Upper lobe of right lung (tissue), 1 donor: ENCODE measurements around the gene CCL1. TPM values are rescaled to one million over a fixed set of nuclear protein-coding genes. Genes with fewer than 3 reads are reported as not detected.
"Not testable (repeated sequence)": the region's sequence is repeated elsewhere in the genome, so short reads cannot be mapped to it uniquely, and the experiment has no call there.

Experiments
- ATAC-seq: fragments of 200-7000 bp; cut with Tn5 transposase; one replicate; pipeline ENCODE4 v1.9.1; 2020; ENCODE audit warnings: mild to moderate bottlenecking, moderate library complexity
- DNase-seq: peaks from one replicate; pipeline ENCODE4 v3.0.0-alpha.2; 2020
- H3K27ac ChIP-seq: fragments of 200-600 bp; one replicate; pipeline ENCODE4 v1.8.0; 2022
- H3K27me3 ChIP-seq: fragments of 200-600 bp; one replicate; pipeline ENCODE4 v1.8.0; 2022; ENCODE audit warnings: mild to moderate bottlenecking
- H3K36me3 ChIP-seq: fragments of 200-600 bp; one replicate; pipeline ENCODE4 v1.8.0; 2022
- H3K4me1 ChIP-seq: fragments of 200-600 bp; one replicate; pipeline ENCODE4 v1.8.0; 2022
- H3K4me3 ChIP-seq: fragments of 200-600 bp; one replicate; pipeline ENCODE4 v1.8.0; 2022; ENCODE audit warnings: mild to moderate bottlenecking
- H3K9me3 ChIP-seq: fragments of 200-600 bp; one replicate; pipeline ENCODE4 v1.8.0; 2022
- CTCF ChIP-seq: fragments of 200-600 bp; IDR thresholded peaks from one replicate; pipeline ENCODE4 v1.8.0; 2022; ENCODE audit warnings: antibody characterized with exemption
- intact Hi-C: fragments of 100-400 bp; cut with DNase I; formaldehyde crosslinking; loops from one replicate; pipeline ENCODE4 v1.11.0; 2022
- total RNA-seq: library from RNA; stranded (reverse); fragmentation: NEBNext Ultra II Directional; extraction: Animal tissue kit (Norgen Biotek cat#: 25700); gene quantifications from one replicate; pipeline ENCODE4 v1.2.1, GENCODE V29; 2021
- donor health status: DM: no; HTN: yes; CAD: no; lungs with severe emphysema.

Gene CCL1
- total RNA-seq, 1 donor from 2014 or later = not detected

- ATAC-seq (no peak), DNase-seq (no peak)
- Histone ChIP-seq H3K9me3 (no peaks in the 10 kb centered on the region), H3K4me1 (no peaks in the 10 kb centered on the region), H3K36me3 (no peaks in the 10 kb centered on the region), H3K4me3 (no peak overlapping the region), H3K27me3 (peaks cover 5% of the 10 kb centered on the region), H3K27ac (no peak overlapping the region)
- TF ChIP-seq CTCF = no peak
- intact Hi-C loops = no loop called here
These were observed 16.0 kb downstream of the CCL1 start for GRCh38 chr17:34347063-34347462.

DNA sequence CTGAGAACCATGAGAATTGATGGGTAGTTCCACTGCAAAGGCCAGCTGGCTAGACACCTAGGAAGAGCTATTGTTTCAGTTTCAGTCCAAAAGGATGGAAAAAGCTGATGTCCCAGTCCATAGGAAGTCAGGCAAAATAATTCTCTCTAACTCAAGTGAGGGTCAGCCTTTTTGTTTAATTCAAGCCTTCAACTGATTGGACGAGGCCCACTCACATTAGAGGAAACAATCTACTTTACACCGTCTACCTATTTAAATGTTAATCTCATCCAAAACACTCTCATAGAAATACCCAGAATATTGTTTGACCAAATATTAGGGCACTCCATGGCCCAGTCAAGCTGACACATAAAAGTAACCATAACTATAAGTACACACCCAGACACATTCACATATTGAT lies 21.1 kb downstream of the CCL1 start:
- no peak for DNase-seq
- no peak for TF ChIP-seq CTCF
- H3K4me3 ChIP-seq = no peak overlapping the region
- ATAC-seq = no peak
- no peaks in the 10 kb centered on the region for H3K9me3 ChIP-seq
- H3K4me1 ChIP-seq = no peaks in the 10 kb centered on the region
- intact Hi-C loops = no loop called here
- H3K27me3 ChIP-seq = peaks cover 5% of the 10 kb centered on the region
- H3K27ac ChIP-seq = no peak overlapping the region
- no peaks in the 10 kb centered on the region for H3K36me3 ChIP-seq

GRCh38 chr17:34339138-34339770 lies 23.8 kb downstream of the CCL1 start:
- peaks cover 4% of the 10 kb centered on the region for H3K27me3 ChIP-seq
- intact Hi-C loops = no loop called here
- no peaks in the 10 kb centered on the region for H3K9me3 ChIP-seq
- no peak for ATAC-seq
- no peak for DNase-seq
- no peak overlapping the region for H3K4me3 ChIP-seq
- no peak overlapping the region for H3K27ac ChIP-seq
- H3K36me3 ChIP-seq = no peaks in the 10 kb centered on the region
- no peaks in the 10 kb centered on the region for H3K4me1 ChIP-seq
- TF ChIP-seq CTCF = no peak

DNA sequence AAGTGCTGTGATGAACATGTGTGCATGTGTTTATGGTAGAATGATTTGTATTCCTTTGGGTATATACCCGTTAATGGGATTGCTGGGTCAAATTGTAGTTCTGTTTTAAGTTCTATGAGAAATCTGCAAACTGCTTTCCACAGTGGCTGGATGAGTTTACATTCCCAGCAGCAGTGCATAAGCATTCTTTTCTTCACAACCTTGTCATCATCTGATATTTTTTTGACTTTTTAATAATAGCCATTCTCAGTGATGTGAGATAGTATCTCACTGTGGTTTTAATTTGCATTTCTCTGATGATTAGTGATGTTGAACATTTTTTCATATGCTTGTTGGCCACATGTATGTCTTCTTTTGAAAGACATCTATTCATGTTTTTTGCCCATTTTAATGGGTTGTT lies 25.3 kb downstream of the CCL1 start:
- no peaks in the 10 kb centered on the region for H3K4me1 ChIP-seq
- H3K36me3 ChIP-seq = no peaks in the 10 kb centered on the region
- ATAC-seq = no peak
- no peak for DNase-seq
- no peak overlapping the region for H3K27ac ChIP-seq
- no peaks in the 10 kb centered on the region for H3K27me3 ChIP-seq
- H3K4me3 ChIP-seq = no peak overlapping the region
- intact Hi-C loops = no loop called here
- no peak for TF ChIP-seq CTCF
- H3K9me3 ChIP-seq = no peaks in the 10 kb centered on the region

DNA sequence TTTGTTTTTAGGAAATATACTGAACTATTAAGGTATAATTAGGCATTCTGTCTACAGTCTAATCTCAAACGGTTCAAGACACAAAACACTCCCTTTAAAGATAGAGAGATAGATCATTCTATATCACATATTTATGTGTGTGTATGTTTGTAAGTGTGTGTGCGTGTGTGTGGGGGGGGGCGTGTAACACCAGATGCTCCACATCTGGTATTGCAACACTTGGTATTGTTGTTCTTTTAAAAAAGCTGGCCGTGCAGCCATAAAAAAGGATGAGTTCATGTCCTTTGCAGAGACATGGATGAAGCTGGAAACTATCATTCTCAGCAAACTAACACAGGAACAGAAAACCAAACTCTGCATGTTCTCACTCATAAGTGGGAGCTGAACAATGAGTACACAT lies 35.5 kb downstream of the CCL1 start:
- H3K4me3 ChIP-seq, DNase-seq, intact Hi-C loops, ATAC-seq, H3K27me3 ChIP-seq, H3K27ac ChIP-seq, H3K4me1 ChIP-seq, H3K9me3 ChIP-seq, H3K36me3 ChIP-seq: not testable (repeated sequence)

DNA sequence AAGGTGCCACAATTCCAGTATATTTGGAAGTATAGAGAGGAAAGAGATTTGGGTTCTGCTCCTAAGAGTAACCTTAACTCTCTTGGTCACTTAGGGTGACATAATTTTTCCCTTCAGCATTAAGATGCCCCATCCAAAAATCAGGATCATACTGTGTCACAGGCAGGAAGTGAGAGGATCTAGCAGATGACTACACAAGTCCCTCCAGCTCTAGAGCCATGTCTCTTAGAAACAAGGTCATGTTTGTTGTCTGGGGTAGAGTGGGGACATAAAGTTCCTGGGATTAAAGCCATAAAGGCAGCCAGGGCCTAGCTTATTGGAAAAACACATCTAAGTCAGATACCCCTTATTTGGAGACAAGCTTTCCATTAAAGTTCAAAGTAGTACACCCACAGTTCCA lies 41.1 kb downstream of the CCL1 start:
- no peaks in the 10 kb centered on the region for H3K27me3 ChIP-seq
- no peaks in the 10 kb centered on the region for H3K36me3 ChIP-seq
- H3K4me3 ChIP-seq = no peak overlapping the region
- H3K4me1 ChIP-seq = peaks cover 5% of the 10 kb centered on the region
- no peak overlapping the region for H3K27ac ChIP-seq
- no peak for TF ChIP-seq CTCF
- no peak for ATAC-seq
- DNase-seq = no peak
- intact Hi-C loops = no loop called here
- H3K9me3 ChIP-seq = no peaks in the 10 kb centered on the region
